EL (cell line): ENCODE results near the gene AUH.
"Not testable (repeated sequence)": the region's sequence is repeated elsewhere in the genome, so short reads cannot be mapped to it uniquely, and the experiment has no call there.

Source experiments
- DNase-seq: peaks from one replicate; pipeline ENCODE4 v3.0.0-alpha.2; 2016

AUH gene

DNA sequence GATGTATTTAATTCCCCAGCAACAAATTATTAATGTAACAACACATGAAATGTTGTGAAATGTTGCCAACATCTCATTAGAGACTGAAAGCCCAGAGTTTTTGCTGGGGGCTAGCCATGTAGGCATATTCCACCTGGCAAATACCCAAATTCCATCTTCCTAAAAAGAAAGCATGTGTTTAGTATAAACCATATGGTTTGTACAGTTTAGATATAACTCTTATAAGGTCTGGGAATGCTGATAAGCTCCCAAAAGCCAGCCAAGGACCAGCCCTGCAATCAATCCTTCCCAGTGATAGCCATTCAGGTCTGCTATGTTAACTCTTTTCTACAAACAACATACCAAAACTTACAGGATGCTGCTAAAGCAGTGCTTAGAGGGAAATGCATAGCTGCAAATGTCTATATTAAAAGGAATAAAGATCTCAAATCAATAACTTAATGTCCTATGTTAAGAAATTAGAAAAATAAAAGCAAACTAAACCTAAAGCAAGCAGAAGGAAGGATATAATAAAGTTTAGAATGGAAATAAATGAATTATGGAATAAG is 158.9 kb downstream of the AUH start:
- no peak for DNase-seq

DNA sequence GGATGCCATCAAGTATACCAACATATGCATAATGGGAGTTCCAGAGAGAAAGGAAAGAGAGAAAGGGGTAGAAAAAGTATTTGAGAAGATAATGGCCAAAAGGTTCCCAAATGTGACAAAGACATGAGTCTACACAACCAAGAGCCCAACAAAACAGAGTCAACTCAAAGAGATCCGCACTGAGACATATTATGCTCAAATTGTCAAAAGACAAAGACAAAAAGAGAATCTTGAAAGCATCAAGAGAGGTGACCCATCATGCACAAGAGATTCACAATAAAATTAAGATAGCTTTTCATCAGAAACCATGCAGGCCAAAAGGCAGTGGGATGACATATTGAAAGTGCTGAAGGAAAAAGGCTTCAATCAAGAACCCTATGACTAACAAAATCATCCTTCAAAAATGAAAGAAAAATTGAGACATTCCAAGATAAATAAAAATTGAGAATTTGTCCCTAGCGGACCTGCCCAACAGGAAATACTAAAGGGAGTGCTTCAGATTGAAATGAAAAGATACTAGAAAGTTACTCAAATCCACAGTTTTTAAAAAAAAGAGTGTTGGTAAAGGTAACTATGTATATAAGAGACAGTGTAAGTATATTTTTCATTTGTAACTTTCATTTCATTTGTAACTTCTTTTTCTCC is 160.9 kb downstream of the AUH start:
- DNase-seq = no peak

DNA sequence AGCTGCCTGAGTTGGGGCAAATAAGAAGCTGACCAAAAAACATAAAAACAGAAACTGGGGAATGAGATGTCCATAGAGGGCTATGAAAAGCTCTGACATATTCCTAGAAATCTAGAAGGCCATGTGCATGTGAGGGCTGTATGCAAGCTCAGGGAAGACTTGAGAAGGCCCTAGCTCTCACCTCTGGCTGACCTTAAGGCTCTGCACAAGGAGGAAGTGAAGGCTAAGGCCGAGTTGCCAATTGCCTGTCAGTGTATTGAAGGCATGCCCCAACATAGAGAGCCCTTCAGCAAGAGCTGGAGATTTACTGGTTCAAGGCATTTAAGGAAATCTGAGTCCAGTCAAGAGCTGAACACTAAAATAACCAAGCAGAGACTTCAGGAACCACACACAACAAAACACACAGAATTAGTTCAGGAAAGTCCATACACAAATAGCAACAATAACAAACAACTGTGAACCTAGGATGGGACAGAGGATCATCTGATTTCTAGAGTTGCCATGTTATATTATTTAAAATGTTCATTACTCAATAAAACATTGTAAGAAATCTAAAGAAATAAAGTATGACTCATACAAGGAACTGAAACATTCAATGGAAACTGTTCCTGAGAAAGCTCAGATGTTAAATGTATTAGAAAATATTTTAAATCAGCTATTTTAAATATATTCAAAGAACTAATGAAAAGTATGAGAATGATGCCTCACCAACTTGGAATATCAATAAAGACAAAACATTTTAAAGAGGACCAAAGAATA is 161.8 kb downstream of the AUH start:
- no peak for DNase-seq

DNA sequence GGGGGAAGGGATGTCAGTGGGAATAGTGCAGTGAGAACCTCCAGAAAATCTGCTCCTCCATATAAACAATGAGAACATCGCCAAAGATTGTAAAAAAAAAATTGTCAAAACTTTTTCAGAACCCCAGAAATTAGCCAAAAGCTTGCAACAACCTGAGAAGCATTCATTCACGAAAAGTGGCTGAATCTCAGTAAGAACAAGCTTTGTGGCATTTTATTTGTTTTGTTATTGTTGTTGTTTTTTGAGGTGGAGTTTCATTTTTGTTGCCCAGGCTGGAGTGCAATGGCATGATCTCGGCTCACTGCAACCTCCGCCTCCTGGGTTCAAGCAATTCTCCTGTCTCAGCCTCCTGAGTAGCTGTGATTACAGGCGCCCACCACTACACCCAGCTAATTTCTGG is 162.8 kb downstream of the AUH start:
- DNase-seq = not testable (repeated sequence)

DNA sequence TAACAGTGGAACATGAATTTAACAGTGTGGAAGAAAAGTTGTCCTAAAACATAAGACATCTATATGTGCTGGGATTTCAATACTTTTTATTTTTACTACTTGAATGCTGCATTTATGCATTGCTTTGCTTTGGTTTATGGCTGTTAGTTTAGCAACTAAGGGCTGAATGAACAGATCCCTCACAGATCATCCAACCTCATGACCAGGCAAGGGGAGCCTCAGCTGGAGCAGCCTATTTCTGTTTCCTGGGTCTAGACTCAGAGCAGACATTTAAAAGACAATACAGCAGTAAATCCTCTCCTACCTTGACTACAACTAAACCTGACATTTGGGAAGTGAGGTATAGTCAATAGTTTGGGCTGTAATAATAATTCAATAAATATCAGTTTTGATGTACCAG is 163.3 kb downstream of the AUH start:
- DNase-seq = no peak

DNA sequence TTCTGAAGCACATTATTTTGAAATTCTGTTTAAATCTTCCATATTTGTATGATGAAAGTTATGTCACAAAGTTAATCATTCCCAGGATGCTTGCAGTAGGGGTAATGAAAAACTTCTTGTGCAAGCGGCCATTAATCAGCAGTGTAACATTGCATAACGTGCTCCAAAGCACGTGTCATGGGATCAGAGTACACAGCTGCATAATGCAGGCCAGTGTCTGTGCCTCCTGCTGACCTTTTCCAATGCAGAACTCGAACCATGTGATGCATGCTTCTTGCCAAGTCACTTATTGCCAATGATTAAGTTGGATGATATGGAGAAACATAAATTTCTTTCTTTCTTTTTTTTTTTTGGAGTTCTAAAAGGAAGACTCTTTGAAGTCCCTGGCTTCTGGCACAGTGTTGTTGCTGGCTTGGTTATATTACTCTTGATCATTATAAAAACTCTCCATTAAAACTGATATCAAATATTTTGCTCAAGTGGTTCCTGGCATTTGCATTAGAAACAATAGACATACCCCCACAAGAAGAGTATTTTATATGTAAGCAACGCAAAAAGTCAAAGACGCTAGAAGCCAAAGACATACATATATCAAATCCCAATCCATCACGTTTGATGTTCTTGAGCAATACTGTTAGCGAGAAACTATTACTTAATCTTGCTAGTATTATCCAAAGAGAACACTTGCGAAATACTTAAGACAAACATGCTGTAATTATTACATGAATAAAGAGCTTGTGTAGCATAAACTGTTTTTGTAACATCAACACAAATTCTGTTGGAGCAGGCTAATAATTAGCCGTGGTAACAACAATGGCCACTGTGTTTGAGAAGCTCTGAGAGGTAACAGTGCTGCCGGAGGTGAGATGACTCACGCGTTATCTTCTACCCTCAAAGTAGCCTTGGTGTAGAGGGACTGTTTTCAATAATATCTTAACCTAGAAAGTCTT is 164.2 kb downstream of the AUH start:
- DNase-seq = peak; percentile 94

DNA sequence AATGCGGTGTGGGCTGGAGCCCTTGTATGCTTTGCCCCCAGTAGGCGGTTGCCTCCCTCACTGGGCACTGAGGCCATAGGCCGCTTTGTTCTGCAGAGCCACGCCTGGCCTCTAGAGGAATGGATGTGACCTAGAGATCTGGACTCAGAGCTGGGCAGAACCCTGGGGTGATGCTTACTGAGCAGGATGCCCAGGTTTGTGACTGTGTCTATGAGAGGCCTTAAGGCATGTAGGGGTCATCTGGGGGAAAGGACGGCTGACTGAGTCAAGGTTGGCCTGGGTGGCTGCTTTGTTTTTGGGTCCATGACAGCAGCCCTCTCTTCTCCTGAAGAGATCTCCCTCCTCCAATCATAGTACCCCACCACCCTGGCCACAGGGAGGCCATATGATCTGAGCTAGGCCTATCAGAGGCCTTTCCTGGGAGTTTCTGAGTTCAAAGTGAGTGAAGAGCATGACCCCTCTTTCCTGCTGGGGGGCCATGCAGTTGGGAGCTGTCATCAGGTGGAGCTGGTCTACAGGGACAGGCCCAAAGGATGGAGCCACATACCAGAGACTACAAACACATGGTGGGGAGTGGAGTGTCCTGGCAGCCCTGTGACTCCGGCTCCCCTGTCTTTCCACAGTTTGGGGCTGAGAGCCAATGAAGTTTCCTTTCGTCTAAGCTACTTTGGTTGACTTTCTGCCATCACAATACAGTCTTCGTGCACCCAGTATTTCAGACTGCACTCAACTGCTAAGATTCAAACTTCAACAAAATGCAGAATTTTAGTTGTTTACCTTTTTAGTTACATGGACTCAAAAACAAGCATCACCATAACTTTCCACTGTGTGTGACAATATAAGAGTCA is 165.4 kb downstream of the AUH start:
- no peak for DNase-seq

DNA sequence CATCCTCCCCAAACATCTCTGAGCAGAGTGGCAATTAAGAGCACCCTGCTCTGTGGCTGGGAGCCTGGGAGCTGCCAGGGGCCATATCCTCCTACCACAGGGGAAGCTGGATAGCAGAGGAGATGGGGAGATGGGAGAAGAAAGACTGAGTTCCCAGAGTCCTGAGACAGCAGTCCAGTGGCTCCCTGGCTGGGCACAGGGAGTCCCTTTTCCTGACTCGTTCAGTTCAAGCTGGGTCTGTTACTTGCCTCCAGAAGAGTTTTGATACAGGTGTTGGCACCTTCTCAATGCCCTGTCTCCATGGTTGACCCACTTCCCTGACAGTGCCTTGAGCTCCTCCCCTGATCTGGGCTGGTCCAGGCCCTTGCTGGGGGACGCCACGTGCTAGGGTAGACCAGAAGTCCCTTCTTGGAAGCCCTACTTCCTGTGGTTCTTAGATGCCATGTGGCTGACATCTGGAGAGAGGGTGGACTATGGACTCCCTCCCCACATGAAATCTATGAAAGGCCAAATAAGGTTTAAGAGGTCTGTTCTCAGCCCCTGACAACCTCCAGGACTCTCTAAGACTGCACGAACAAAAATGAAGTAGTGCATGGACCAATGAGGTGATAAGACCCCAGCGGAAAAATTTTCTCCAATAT is 166.2 kb downstream of the AUH start:
- DNase-seq = no peak

DNA sequence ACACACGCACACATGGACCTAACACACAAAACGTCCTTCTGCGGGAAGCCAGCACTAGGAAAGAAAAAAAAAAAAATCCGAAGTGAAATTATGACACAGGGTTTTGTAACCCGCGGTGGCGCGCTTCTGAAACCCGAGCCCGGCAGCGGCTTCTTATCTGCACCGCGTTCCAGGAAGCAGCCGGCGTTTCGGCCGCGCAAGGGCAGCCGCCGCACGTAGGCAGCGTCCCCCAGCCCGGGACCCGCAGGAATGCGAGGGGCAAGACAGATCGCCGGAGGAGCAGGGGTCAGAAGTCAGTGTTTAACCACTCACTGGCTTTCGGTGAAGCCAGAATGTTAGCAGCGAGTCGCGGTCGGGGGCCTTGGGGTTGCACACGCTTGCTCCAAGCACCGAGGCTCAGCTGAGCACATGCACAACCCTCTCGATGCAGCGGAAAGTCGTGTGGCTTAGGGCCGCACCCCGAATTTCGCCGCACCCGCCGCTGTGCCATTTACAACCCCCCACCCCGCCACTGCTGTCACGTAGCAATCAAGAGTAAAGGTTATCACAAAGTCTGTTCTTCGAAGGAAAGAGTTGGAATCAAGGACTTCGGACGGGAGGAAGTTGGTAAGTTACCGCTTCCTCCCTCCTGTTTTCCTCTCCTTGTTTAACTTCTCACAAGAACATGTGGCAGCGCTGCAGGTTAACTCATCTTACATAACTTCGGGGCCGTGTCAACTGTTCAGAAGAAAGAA is 167.9 kb downstream of the AUH start:
- peak; percentile 89 for DNase-seq

DNA sequence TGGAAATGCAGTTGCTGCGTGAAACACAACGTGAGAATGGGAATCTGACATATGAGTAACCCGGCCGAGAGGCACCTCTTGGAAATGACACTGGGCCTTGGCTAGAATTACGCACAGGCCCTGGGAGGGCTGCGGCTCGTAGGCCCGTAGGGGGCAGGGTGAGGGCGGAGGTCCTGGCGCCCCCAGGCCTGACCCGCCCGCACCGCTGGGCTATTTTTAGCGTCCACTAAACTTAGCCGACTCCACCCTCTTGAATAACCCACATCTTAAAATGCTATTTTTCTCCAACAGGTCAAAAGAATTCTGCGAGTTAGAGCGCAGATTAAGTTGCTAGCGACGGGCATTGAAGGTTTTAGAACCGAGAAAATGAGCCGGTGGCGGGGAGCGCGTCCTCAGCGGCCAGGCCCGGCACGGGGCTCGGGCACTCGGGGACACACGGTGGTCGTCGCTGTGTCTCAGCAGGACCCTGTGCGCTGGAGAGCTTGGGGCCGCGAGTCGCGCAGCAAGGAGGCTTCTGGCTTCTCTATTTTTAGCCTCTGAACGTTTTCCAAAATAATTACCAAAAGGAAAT is 168.5 kb downstream of the AUH start:
- DNase-seq = peak; percentile 99

DNA sequence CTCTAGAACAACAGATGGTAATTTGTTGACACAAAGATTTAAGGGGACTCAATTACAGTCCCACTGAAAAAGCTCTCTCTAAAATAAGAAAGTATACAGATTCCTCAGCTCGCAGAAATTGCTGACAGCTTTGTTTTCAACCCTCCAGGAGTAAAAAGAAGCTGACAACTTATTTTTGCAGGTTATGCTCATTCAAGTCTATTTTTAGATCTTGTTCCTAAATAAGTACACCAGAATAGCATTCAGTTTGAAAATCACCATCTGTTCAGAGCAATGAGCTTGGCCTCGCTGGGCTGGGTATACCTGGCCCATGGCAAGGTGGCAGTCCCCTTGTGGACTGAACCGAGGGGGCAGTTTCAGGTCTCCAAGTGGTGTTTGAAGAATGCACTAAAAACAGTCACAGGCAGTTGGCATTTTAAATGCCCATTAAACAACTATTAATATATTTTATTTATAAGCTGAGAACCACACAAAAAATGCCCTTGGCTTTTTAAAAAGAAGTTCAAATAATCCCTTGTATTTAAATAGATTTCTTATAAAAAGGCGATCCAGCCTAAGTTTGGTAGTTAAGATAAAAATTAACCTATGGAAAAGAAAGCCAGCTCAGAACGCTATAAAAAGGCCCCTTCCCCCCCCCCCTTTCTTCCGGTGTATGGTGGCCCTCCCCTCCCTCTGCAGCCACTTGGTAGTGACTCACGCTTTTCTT is 169.2 kb downstream of the AUH start:
- DNase-seq = no peak

DNA sequence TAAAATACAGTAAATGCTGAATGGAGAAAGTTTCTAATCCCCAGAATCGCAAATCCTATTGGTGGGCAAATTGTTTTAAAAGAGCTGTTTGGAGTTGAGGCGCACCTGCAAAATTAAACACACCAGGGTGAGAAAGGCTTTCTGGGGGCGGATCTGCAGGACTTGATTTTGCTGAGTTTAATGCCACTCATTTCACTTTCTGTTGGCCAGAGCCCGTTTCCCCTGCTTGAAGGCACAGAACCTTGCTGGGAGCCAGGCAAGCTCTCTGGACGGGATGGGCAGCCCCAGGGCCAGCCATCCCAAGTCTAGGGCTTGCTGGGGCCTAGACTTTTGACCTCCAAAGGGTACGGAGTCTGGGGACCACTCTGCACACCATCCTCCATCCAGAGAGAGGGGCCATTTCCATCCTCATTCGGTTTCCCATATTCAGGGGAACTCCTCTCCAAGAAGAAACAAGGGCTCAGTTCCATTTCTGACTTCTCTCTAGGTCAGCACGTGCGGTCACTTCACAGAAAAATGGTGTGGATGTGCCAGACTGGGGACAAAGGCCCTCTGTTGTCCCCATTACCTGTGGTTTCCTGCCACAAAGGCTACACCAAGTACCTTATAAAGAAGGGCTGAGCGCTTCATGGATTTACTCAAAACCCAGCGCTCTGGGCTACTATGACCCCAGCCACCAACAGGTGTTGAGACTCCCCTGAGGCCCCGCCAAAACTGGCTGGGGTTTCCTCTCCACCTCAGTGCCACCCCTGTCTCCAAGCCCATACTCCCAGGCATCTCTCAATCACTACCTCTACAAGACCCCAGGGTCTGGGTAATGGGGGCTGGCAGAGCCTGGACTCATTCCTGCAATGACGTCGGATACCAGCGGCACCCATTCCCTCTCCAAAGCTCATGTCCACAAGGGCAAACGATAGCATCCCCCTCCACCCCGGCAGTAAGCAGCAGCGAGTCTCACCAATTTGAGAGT is 170.0 kb downstream of the AUH start:
- no peak for DNase-seq

DNA sequence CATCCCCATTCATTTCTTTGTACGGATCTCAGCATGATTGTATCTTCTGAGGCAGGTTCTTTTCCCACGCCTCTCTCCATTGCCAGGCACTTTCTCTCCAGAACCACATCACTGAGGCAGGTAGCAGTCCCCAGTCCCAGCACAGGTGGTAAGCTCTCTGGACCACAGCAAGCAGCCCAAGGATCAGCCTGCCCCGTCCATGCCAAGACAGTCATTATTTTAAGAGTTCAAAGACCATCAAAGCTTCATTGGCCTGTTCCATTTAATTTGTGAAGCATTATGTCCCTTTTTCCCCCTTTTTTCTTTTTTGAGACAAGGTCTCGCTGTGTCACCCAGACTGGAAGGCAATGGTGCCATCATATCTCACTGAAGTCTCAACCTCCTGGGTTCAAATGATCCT is 171.7 kb downstream of the AUH start:
- no peak for DNase-seq

DNA sequence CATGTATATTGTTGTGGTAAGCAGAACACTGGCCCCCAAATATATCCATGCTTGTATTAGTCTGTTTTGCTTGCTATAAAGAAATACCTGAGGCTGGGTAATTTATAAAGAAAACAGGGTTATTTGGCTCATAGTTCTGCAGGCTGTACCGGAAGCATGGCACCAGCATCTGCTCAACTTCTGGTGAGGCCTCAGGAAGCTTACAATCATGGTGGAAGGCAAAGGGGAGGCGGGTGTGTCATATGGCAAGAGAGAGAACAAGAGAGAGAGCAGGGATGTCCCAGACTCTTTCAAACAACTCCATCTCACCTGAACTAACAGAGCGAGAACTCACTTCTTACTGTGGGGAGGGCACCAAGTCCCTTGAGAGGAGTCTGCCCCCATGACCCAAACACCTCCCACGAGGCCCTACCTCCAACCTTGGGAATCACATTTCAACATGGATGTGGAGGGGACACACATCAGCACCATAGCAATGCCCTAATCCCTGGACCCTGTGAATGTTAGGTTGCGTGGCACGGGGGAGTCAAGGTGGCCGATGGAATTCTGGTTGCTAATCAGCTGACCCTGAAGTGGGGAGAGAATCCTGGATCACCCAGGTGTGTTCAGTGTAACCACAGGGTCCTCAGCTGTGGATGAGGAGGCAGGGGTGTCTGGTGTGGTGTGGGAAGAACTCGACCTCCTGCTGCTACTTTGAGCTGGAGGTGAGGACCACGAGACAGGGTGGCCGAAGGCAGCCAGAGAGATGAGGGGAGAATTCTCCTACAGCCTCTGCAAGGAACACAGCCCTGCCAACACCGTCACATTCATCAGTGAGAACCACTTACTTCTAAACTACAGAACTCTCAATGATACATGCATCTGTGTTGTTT is 172.8 kb downstream of the AUH start:
- DNase-seq = no peak

DNA sequence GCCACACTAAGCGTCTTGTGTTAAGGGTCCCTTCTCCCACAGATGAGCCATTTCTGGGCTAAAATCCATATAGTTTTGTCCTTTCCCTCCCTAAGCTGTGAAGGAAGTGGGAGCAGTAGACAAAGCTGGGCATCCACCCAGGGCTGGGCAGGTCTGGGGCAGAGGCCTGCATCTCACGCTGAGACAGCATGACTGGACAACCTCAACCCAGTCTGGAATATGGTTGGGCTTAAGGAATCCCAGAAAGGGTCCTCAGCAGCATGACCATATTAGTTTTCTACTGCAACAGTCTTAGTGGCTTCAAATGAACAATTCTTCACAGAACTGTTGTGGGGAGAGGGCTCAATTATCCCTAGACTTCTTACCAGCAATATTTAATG is 173.8 kb downstream of the AUH start:
- peak; percentile 69 for DNase-seq

DNA sequence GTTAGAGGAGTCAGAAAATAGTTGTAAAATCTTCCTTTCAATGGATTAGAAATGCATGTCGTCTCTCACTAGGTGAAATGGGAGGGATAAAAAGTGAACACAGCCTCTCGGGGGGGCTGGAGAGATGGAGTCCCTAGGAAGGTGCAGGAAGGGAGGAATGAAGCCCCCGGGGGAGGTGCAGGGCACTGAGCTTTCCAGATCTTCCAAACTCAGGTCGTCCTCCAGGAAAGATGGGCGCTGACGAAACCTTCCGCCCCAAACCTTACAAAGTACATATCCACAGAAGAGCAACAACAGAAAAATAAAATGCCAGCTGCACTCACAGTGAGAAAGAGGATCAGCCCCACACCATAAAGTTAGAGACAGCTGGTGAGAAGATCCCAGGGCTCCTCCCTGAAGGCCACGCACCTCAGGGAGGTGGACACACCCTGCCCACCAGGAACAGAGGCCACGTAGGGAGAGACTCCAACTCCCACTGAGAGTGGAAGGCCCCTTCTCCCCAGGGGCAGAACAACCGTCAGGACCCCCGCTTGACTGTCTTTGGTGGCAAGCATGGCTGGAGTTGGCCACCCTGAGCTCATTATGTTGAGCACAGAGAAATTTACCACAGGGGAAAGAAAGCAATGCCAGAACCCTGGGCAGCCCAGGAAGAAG is 174.3 kb downstream of the AUH start:
- DNase-seq = no peak

DNA sequence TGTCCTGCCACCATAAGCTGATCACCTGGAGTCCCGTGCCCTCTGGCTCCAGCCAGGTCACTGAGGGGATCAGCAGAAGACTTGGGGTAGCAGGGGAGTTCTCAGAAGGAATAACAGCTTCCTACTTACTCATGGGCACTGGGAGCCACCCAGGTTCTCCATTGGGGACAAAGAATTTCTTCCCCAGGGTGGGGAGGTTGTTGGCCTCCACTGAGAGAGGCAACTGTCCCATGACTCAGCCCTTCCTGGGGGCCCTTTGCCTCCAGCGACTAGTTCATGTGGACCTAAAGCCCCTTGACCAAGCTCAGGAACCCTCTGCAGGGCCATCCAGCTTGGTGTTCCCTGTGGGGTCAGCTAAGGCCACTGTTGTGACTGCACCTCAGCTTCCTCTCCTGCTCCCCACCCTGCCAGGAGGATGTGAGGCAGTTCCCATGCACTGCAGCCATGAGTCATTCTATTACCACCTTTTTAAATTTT is 175.0 kb downstream of the AUH start:
- peak; percentile 43 for DNase-seq
